HepG2 (cell line): ENCODE data around the gene FAM174C. TPM values are rescaled to one million over a fixed set of nuclear protein-coding genes. Genes with fewer than 3 reads are reported as not detected.
A peak's percentile ranks its signal among the peaks of the same experiment; 100 is the strongest.

Source experiments
- ATAC-seq: fragments of 200-7000 bp; cut with Tn5 transposase; 3 replicates; pipeline ENCODE4 v1.9.1; 2020; ENCODE audit warnings: mild to moderate bottlenecking, moderate library complexity
- BruUV-seq: library from RNA; stranded (reverse); fragments of 400-500 nt; replicated peaks from 2 replicates; lab custom pipeline; 2021; lab: Mats Ljungman, UMichigan
- CTCF ChIA-PET: fragments of 300-600 bp; formaldehyde crosslinking; extraction: SDS; loops from one replicate; lab custom pipeline; 2021; ENCODE audit warnings: low total read pairs, inconsistent platforms, low intra/inter-chr PET ratio; lab: Yijun Ruan, JAX
- POLR2A ChIA-PET: fragments of 350-600 bp; sonication (Branson Sonifier 250); formaldehyde crosslinking; loops from one replicate; lab custom pipeline; 2020; ENCODE audit warnings: antibody characterized with exemption, inconsistent platforms; lab: Yijun Ruan, JAX
- DNase-seq: peaks from one replicate; pipeline ENCODE4 v3.0.0-alpha.2; 2015; ENCODE audit warnings: low spot score
- FAIRE-seq: peaks from 3 replicates; lab custom pipeline; 2011; peaks lifted over from hg19 to GRCh38; lab: Jason Lieb, UNC
- H2AFZ ChIP-seq: one replicate; pipeline ENCODE4 v1.6.1; 2011; ENCODE audit warnings: low read length, inconsistent platforms
- H3K27ac ChIP-seq: fragments of 300-600 bp; 3 replicates; pipeline ENCODE4 v1.8.0; 2011; ENCODE audit warnings: mixed run types, mild to moderate bottlenecking, mixed read lengths, low read length, inconsistent platforms; ENCODE audit not compliant: insufficient read depth; ENCODE audit errors: extremely low read length
- H3K27me3 ChIP-seq, 2 experiments: fragments of 200-600 bp in 1 of 2; 2 replicates in 1 of 2; 3 replicates in 1 of 2; pipeline versions ENCODE4 v1.6.0 to v1.8.0; 2011; ENCODE audit warnings: low read length in 2 of 2, mild to moderate bottlenecking in 2 of 2, moderate library complexity in 2 of 2, inconsistent platforms in 1 of 2; ENCODE audit not compliant: insufficient read depth in 2 of 2, control insufficient read depth in 1 of 2
- H3K36me3 ChIP-seq, 2 experiments: fragments of 200-600 bp in 1 of 2; replicated peaks in 1 of 2; 2 replicates in 1 of 2; 3 replicates in 1 of 2; pipeline versions ENCODE4 v1.5.1 to v1.8.0; 2011; ENCODE audit warnings: low read length in 2 of 2, inconsistent platforms in 1 of 2; ENCODE audit not compliant: insufficient read depth in 2 of 2, control insufficient read depth in 1 of 2
- H3K4me1 ChIP-seq: 2 replicates; pipeline ENCODE4 v1.5.1; 2012; ENCODE audit warnings: low read length, inconsistent platforms; ENCODE audit not compliant: insufficient read depth
- H3K4me2 ChIP-seq: 2 replicates; pipeline ENCODE4 v1.6.0; 2011; ENCODE audit warnings: low read depth, low read length, inconsistent platforms
- H3K4me3 ChIP-seq, 3 experiments: fragments of 200-600 bp in 1 of 3; sonication (generic), shearing (Covaris generic) in 1 of 3; replicated peaks in 1 of 3; 2 replicates each; pipeline ENCODE4 v1.5.1; 2011 to 2016; ENCODE audit warnings: low read length in 3 of 3, inconsistent platforms in 2 of 3, low read depth in 2 of 3, mild to moderate bottlenecking in 2 of 3, control low read depth in 1 of 3, mixed read lengths in 1 of 3; ENCODE audit not compliant: insufficient read depth in 1 of 3
- H3K79me2 ChIP-seq: one replicate; pipeline ENCODE4 v1.6.1; 2011; ENCODE audit warnings: low read length, inconsistent platforms; ENCODE audit not compliant: insufficient read depth
- H3K9ac ChIP-seq: 2 replicates; pipeline ENCODE4 v1.6.0; 2011; ENCODE audit warnings: mild to moderate bottlenecking, low read depth, low read length, inconsistent platforms; ENCODE audit not compliant: insufficient read depth
- H3K9me3 ChIP-seq: 2 replicates; pipeline ENCODE4 v1.5.1; 2012; ENCODE audit warnings: mild to moderate bottlenecking, low read length
- H4K20me1 ChIP-seq: 2 replicates; pipeline ENCODE4 v1.6.0; 2011; ENCODE audit warnings: inconsistent platforms, mild to moderate bottlenecking, low read length, moderate library complexity; ENCODE audit not compliant: insufficient read depth
- AHDC1 ChIP-seq: sonication (generic); formaldehyde crosslinking; IDR thresholded peaks from 2 replicates; pipeline ENCODE4 v1.5.1; 2020; ENCODE audit warnings: mild to moderate bottlenecking, missing genetic modification reagents, borderline replicate concordance
- MTERF4 ChIP-seq: sonication (generic); formaldehyde crosslinking; IDR thresholded peaks from 2 replicates; pipeline ENCODE4 v1.8.0; 2023; ENCODE audit warnings: mild to moderate bottlenecking, missing genetic modification reagents
- TP53 ChIP-seq: sonication (generic); formaldehyde crosslinking; conservative IDR thresholded peaks from 2 replicates; pipeline ENCODE4 v1.4.0; 2020; ENCODE audit warnings: missing genetic modification reagents
- U2AF1 ChIP-seq: fragments of 200-400 bp; formaldehyde crosslinking; optimal IDR thresholded peaks from 2 replicates; pipeline ENCODE3; 2017; ENCODE audit warnings: mild to moderate bottlenecking, low read depth, low read length
- ZFP82 ChIP-seq: sonication (generic); formaldehyde crosslinking; IDR thresholded peaks from 2 replicates; pipeline ENCODE4 v1.5.1; 2020; ENCODE audit warnings: mild to moderate bottlenecking, missing genetic modification reagents, borderline replicate concordance
- ZNF24 ChIP-seq: fragments of 450-650 bp; IDR thresholded peaks from 2 replicates; pipeline ENCODE4 v1.6.1; 2017; ENCODE audit warnings: antibody characterized with exemption, mild to moderate bottlenecking
- ZNF564 ChIP-seq: sonication (generic); formaldehyde crosslinking; IDR thresholded peaks from 2 replicates; pipeline ENCODE4 v1.8.1; 2023; ENCODE audit warnings: mild to moderate bottlenecking, missing genetic modification reagents
- ZNF841 ChIP-seq: sonication (generic); formaldehyde crosslinking; IDR thresholded peaks from 2 replicates; pipeline ENCODE4 v1.8.1; 2023; ENCODE audit warnings: missing genetic modification reagents, borderline replicate concordance
- WGBS: methylation state at CpG from one replicate; pipeline ENCODE4 v1.1.6; 2017; ENCODE audit warnings: low lambda C conversion rate; 5-methylcytosine and 5-hydroxymethylcytosine counted together
- in situ Hi-C: cut with HindIII; loops from 2 replicates; pipeline ENCODE4 v1.10.0; 2017; ENCODE audit warnings: low pct_unique_long_range_greater_than_20kb; ENCODE audit not compliant: extremely low pct_ligation_motif_present
- intact Hi-C: fragments of 100-400 bp; cut with micrococcal nuclease; formaldehyde crosslinking; loops from one replicate; pipeline ENCODE4 v1.10.0; 2022; ENCODE audit not compliant: unreplicated experiment
- polyA plus RNA-seq, 8 experiments: library from polyadenylated mRNA; depleted of rRNA in 3 of 8; stranded (reverse) in 7 of 8; unstranded in 1 of 8; fragments of >200 nt; fragmentation: Illumina TruSeq in 4 of 8; extraction: Trizol in 4 of 8; gene quantifications; 2 replicates each; pipeline versions ENCODE4 v1.2.1 to v1.2.3, GENCODE V29; 2011 to 2016; ENCODE audit warnings: low read depth in 4 of 8, missing spikeins in 1 of 8, mixed read lengths in 1 of 8; ENCODE audit not compliant: insufficient read depth in 1 of 8
- total RNA-seq, 5 experiments: library from RNA; depleted of rRNA; stranded (reverse); fragments of >200 nt; fragmentation: Illumina TruSeq; extraction: Trizol; gene quantifications; 2 replicates each; pipeline ENCODE4 v1.2.3, GENCODE V29; 2016; ENCODE audit warnings: low read depth in 1 of 5

Gene FAM174C
- total and polyA plus RNA-seq, 2 of the 13 experiments (the other 11 are each of a cell fraction or from before 2014, with no cell fraction given) = 19.5 to 31.3 TPM

GRCh38 chr19:1263188-1263587, 12.1 kb upstream of the FAM174C start:
- no peaks in the 10 kb centered on the region for H3K27me3 ChIP-seq
- peak overlapping the region; percentile 98 for H3K4me2 ChIP-seq
- in situ Hi-C loops = no loop called here
- H3K79me2 ChIP-seq = peaks cover 3% of the 10 kb centered on the region
- POLR2A ChIA-PET = interaction anchor here (1.9 to 12.8 kb wide), 3 partner anchors 8 to 24 kb away, joined by 6 to 668 read pairs (median 464); partner anchors contain the start of genes ATP5F1D and MIDN
- DNase-seq (no peak), FAIRE-seq (no peak)
- intact Hi-C loops = no loop called here
- CTCF ChIA-PET = no interaction called here
- H3K36me3 ChIP-seq = 0 out of 5 replicates have a peak, but pooled peaks cover 0 to 2% of the 10 kb centered on the region in 2 experiments
- H3K9me3 ChIP-seq = no peaks in the 10 kb centered on the region
- H3K4me3 ChIP-seq = peak overlapping the region in 1 of 3 experiments; percentile 81; a peak in 1 of 6 replicates
- WGBS = 57% methylated on average over 3 of the region's 5 CpGs
- peak overlapping the region; percentile 78; the same call in 1 of the 2 replicates for H3K9ac ChIP-seq
- H2AFZ ChIP-seq = no peak overlapping the region
- TF ChIP-seq ZNF841 (CRISPR knock-in tag) (no peak), U2AF1 (no peak), TP53 (CRISPR knock-in tag) (no peak), ZNF564 (CRISPR knock-in tag) (no peak), ZFP82 (no peak), ZNF24 (no peak), AHDC1 (no peak), MTERF4 (no peak)
- TF ChIP-seq, all 625 proteins: peak for 0
- Histone ChIP-seq H3K4me1 (peaks cover 73% of the 10 kb centered on the region), H3K27ac (peak overlapping the region; percentile 81), H4K20me1 (peaks cover 11% of the 10 kb centered on the region; the same call in 1 of the 2 replicates)
- ATAC-seq = no peak
- BruUV-seq = no TSS peak
